CD4-positive, alpha-beta T cell treated with Interleukin-6 at 100 ng/mL for 8 hours (primary cell): ENCODE measurements around the gene DYRK3.
"Not testable (repeated sequence)": the region's sequence is repeated elsewhere in the genome, so short reads cannot be mapped to it uniquely, and the experiment has no call there.

Experiments
- DNase-seq: peaks from one replicate; pipeline ENCODE4 v3.0.0-alpha.2; 2020; ENCODE audit warnings: mixed read lengths, low spot score

The DYRK3 gene

DNA sequence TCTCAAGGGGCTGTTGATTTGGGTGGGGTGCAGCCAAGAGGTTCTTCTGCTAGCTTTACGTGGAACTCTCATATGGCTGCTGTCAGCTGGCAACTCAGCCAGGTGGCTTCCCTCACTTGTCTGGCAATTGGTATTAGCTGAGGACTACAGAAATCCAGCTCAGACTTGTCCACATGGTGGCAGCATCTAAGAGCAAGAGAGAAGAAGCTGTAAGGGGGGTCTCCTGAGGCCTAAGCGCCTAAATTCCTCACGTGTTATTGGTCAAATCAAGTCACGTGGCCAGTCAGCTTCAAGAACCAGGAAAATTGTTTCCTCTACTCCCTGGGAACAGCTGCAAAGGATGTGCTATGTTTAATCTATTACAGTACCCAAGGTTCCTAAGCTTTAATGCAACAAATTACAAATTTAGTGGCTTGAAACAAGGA is 4.2 kb upstream of the DYRK3 start:
- no peak for DNase-seq

DNA sequence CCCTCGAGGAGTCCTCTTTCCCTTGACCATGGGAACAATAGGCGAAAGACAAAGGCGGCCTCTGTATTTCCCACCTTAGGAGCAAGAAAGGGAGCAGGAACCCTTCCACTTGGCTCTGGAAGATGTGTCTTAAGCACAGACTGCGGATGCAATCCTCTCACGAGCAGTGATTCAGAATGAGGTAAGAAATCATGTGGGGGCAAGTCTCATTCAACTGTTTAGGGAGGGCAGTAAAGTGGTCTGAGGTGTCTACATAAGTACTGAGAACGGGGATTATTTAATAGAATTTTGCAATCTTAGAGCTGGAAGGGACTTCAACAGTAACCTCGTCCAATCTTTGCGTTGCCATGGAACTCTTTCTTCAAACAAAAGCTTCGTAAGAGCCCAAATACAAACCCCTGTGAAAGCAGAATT is 1.6 kb upstream of the DYRK3 start:
- no peak for DNase-seq

DNA sequence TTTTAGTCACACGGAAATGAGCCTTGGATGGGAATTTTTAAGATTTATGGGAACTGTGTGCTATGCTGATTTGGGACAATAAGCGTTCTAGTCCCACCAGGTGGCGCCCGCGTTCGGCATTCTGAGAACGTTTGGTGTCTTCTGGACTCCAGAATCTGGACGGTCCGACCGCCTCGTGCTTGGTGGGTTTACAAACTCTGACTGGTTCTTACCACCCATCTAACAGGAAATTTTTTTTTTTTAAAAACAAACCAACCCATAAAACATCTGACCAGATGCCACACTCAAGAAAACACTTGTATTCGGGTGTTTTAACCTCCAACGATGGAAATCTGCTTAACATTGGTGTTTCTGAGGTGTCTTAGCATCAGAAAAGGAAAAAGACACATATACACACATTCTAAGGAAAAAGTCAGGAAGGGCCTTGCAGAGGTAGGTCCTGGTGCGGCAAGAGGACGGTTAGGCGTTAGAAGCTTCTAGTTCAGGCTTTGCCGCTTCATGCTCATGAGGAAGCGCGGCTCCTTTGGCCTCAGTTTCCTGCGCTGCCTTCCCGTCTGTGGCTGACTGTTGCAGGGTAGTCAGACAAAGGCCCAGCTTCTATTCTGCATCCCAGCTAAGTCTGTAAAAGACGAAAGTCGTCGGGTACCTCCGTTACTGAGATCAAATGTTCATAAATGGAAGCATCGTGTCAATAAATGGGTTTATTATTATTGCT is 814 bp upstream of the DYRK3 start:
- peak; percentile 62 for DNase-seq

DNA sequence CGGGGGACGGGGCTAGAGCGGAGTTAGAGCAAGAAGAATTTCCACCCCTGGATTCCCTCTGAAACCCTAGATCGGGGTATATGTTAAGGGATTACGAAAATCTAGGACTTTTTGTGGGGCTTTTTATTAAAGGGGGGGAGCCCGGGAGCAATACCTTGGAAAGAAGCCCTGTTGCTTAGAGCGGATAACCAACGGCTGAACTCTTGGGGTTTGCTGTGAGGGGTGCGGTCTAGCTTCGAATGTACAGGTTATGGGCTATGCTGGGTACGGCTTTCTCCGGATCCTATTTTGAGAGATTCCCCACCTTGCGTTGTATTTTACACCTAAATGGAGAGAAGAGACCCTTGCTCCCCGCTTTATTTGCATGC is 626 bp downstream of the DYRK3 start:
- DNase-seq = no peak

DNA sequence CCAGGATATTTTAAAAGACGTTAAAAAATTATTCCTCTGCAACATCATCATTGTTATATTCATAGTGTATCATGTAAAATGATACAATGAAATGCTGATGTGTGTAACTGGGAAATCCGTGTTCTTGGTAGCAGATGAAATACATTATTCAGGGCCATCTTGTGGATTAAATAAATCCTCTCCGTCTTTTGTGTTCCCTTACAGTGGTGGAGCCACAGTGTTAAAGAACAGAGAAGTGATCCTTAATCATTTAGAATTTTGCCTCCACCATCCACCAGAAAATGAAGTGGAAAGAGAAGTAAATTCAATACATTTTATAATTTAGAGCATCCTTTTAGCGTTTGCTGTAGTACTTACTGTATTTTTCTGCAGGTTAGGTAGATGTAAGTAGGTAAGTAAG is 1.3 kb downstream of the DYRK3 start:
- no peak for DNase-seq

DNA sequence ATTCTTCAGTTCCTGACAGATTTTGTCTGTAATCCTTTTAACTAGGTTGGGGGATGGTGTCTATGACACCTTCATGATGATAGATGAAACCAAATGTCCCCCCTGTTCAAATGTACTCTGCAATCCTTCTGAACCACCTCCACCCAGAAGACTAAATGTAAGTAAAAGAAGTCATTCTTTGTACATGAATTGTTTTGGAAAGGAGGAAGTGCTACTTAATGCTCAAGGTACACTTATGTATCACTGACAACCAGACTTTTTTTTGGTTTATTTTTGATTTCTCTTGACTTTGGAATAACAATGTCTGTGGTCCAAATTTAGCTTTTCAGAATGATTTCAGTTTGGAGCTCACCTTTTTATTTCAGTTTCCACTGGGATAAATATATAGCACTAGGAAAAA is 2.3 kb downstream of the DYRK3 start:
- no peak for DNase-seq

DNA sequence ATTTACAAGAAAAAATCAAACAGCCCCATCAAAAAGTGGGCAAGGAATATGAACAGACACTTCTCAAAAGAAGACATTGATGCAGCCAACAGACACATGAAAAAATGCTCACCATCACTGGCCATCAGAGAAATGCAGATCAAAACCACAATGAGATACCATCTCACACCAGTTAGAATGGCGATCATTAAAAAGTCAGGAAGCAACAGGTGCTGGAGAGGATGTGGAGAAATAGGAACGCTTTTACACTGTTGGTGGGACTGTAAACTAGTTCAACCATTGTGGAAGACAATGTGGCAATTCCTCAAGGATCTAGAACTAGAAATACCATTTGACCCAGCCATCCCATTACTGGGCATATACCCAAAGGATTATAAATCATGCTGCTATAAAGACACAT is 6.7 kb downstream of the DYRK3 start:
- not testable (repeated sequence) for DNase-seq

DNA sequence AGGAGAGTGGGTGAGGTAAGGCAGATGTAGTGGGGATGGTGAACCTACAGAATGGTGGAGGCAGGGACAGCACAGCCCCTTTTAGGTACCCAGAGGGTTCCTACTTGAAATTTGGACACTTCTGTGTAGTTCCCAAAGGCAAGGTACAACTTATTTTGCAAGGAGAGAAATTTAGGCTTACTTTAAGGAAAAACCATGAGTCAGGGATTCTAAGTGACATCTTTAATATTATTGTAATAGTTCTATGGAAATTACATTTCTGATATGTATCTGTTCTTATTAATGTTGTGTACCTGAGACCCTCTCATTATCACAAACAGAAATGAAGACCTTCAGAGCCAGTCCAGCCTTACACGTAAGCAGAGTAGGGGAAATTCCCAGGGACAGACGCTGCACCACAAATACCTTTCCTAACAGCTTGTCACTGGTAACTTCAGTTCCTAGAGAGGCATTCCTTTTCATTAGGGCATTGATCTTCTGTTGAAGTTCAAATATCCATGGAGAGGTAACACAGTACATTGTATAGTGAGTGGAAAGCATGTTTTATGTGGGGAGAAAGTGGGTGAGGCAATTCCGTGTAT is 7.9 kb downstream of the DYRK3 start:
- DNase-seq = no peak

DNA sequence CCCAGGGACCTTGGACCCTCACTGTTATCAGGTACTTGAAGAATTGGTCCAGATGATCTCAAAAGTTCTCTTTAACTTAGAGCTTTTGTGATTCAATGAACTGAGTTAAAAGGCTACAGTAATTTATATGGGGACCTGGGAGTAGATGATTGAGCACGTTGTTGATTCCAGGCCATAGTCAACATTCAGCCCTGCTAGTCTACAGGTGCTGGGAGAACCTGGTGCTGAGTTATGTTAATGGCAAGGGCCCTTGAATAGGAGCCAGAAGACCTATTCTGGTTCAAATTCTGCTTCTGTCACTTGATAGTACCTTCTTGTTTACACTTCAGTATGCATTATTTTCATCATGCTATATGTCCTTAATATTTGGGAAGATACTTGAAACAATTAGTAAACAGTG is 11.2 kb downstream of the DYRK3 start:
- DNase-seq = no peak

DNA sequence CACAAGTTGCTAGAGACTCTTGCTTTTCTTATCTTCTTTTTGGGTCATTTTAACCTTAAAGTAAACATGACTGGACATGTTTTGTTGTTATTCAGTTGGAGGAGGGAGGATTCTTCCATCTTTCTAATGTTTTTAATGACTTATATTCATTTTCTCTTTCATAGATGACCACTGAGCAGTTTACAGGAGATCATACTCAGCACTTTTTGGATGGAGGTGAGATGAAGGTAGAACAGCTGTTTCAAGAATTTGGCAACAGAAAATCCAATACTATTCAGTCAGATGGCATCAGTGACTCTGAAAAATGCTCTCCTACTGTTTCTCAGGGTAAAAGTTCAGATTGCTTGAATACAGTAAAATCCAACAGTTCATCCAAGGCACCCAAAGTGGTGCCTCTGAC is 11.9 kb downstream of the DYRK3 start:
- DNase-seq = no peak

DNA sequence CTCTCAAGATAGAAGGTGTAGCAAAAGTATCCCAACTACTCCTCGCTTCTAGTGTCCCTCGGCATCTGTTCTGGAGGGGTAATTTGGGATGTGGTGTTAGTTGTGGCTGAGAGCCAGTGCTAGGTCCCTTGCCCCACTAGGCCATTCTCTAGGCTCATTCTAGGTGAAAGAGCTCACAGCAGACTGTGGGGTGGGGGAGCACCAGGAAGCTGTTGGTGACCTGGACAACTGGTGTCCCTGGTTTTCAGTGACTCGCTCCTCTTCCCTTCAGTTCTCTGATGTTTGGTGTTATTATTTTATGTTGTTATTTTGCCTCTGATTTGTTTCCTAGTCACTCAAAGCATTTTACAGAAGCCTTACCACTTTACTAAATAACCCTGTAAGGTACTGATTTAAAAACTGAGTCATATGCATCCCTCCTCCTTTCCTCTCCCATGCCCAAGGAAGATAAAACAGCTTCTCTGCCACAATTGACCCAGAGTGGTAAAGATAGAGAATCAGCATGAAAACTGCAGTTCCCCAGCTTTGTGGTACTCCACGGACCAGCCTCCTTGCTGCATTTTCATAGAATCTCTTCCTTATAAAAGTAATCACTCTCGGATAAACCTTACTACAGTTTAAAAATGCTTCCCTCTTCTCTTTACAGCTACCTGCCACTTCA is 14.1 kb downstream of the DYRK3 start:
- no peak for DNase-seq

DNA sequence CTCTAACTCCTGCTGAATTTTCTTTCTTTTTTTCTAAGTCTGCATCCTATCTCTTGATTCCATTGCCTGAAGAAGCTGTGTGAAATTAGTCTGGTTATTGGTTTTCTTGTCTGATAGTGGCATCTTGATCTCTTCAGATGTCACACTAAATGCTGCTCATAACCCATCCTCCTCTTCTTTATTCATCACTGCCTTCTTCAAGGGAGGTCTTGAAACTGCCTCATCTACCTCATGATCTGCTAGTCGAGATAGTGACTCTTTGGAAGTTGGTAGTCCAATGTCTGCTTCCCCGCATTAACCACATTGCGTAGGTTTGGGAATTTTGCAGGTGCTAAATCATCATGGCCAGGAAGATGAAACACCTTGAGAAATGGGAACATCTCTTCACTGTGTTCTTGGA is 15.7 kb downstream of the DYRK3 start:
- DNase-seq = no peak

DNA sequence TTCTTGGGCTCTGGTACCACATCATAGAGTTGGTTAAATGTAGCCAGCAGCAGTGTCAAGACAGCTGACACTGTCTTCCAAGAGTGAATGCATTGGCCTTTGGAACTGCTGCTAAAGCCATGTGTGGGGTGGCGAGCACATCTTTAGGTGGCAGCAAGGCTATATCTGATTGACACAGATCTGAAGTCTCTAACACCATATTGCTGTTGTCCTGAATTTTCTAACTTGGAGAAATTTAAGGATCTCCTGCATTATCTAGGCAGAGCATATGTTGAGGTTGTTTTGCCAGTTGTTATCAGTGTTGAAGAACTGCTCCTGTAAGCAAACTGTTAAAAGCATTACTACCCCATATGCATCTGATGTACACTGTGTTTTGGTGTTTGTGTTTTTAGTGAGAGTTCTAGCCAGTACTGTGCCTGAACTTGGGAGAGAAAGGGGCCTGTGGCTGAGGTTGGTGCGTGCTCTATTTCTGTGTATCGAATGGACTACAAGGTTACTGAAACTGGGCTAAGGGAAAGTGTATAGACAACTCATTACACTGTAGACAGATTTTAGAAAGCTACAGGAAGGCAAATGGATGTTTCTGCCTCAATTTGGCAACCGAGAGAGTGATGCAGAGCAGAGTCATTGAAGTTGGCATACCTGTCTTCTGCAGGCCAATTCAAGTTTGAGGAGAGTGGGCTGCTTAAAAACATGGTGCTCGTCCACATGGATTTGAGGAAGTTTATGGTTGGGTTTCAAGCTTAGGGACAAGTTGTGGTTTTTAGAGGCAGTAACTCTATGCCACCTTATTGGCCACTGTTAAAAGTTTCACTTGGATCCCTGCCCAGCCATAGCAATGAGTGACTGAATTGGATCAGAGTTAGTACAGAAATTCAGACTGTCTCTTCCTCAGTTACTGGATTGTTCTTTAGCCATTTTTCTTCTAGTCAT is 16.9 kb downstream of the DYRK3 start:
- DNase-seq = no peak

DNA sequence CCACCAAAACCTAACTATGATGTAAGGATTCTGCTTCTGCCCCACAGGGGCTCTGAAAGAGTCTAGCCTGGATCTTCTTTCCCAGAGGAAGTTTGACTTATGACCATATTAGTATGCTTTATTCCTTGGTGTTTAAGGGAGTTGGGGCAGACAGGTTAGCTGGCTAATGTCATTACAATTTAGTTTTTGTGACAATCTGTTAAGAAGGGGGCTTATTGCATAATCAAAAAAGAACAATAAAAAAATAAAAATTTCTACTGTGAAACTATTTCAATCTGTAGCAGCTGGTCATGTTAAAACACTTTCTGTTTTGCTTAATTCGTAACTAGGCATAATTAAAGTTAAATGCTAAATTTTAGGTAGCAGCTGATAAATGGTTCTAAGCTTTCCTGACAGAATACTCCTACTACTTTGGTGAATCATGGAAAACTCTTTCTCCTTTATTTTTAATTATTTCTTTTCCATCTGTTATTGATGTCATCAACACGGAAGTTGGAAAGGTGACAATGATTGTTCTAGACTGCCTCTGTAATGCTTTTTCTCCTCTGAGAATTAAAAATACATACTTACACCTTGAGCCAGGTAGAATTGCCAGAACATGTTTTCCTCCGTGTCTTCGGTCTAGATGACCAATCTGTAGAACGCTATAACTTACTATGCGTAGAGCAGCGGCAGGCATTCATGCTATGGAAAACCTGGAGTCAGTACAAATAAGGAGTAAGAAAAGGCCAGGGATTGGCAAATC is 18.6 kb downstream of the DYRK3 start:
- DNase-seq = no peak

DNA sequence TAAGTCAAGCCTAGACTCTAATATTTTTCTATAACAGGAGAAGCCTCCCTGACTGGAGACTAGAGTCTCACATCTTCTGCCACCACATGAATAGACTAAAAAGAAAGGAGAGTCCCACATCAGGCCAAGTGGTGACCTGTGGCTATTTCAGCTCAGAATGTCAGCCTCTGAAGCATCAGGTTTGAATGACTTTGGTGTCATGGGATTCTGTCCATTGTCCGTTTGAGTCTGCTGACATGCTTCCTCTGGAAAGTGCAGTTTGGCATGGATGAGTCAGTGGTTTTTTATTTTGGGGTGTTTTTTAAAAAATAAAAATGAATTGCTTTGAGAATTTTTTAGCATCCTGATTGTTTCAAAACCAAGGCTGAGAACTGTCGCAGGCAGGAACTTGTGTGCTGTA is 19.5 kb downstream of the DYRK3 start:
- no peak for DNase-seq

DNA sequence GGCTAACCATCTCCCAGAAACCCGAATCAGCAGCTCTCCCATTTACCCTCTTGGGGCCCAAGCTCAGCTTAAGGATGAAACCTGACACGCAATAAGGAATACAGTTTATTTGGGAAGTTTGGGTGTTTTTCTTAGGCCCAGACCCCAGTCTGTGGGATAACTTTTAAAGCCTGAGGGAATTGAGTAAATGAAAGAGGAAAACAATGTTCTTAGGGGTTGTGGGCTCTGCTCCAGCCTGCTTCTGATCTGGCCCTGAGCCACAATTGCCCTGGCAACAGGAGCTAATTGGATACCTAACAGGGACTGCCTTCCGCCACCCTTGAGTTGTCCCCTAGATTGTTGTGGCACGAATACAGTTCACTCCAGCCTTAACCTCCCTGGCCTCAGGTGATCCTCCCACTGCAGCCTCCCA is 20.1 kb downstream of the DYRK3 start:
- DNase-seq = no peak

DNA sequence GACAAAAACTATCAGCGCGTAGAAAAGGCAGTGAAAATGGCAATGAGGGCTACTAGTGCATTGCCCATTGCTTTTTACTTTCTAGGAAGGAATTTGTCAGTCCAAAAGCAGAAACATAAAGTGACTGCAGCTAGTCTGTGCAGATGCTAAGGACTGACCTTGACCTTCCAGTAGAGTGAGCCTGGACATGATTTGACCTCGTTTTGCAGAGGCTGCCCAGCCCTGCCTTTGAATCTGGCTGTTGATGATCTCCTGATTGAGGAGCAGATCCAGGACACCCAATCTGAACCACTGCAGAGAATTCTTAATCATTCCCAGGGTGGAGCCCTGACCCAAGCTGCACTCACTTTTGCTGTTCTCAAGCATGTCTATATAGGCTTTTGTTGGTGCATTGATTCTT is 21.6 kb downstream of the DYRK3 start:
- no peak for DNase-seq

DNA sequence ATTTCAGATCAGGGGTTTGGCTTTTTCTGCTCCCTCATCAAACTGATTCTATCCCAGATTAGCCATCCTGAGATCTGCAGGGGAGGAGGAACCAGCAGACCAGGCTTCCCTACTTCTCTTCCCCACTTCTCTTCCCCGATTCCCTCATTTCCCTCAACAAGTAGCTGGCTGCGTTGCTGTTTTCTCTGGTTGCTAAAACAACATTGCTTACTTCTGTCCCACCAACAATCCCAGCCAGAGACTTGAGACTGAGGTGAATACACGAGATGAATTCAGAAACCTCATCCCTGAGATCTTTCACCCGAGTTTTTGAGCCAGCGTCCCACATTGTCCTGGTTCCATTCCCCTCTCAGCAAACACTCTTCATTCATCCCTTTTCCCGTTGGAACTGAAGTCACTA is 22.4 kb downstream of the DYRK3 start:
- no peak for DNase-seq

DNA sequence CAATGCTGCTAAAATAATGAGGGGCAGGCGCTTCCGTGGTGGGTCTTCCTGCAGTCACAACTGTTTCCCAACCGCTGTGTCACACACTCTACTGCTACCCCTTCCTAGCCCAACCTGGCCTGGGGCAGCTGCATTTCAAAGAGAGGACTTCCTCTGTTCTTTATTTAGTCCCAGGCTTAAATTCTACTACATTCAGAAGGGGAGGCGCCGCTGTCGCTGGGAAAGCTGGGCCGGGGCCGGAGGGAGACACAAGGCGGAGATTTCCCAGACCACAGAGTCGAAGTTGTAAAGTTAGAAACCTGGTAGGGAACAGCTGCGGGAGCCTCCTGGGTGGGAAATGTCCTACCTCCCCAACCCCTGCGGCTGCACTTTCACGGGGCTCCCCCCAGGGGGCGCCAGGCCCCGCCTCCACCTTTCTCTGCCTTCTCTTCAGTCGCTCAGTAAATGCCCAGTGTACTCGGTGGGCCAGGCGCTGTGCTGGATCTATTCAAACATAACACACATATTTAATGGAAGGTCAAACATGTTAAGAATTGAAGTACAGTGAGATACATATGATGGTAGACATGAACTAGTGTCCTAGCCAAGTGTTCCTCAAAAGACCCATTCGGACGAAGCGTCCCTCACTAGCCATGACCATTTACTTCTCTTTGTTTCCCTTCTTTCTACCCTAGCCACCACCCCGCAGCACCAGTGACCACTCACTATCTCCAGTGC is 23.1 kb downstream of the DYRK3 start:
- peak; percentile 37 for DNase-seq

DNA sequence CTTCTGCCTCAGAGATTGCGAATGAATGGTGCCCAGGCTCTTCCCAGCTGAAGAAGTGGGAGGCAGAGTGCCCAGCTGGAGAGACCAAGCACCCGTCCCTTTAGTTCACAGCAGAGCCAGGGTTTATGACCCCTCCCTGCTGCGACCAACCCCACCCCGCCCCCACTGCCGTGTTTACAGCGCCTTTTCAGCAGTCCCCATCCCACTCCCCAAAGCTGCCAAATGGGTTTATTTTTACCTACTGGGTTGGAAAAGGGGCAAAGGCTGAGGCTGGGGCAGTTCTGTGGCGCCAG is 23.6 kb downstream of the DYRK3 start:
- DNase-seq = no peak

DNA sequence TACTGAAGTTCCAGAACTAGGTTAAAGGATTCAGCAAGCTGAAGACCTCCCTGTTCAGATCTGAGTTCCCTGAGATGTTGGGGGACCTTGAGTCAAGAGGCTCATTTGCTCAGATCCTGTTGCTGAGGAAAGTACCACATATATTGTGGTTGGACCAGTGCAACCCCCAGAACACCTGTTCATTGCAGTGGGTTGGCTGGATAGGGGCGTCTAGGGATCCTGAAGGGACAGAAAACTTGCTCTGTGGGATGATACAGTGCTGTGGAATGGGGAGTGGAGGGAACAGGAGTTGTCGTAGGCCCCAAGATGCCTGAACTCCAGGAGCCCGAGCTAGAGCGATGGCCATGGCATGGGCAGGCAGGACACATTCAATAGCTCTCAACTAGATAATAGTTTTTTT is 24.8 kb downstream of the DYRK3 start:
- DNase-seq = no peak
